Keratinocyte (primary cell): ENCODE results near the gene PTPDC1.

Experiments
- EZH2 ChIP-seq: IDR thresholded peaks from one replicate; pipeline ENCODE4 v1.6.1; 2012; ENCODE audit warnings: inconsistent platforms, mild to moderate bottlenecking, low read length, moderate library complexity
- TF ChIP-seq, protein P1 (sequence below), 3 experiments: IDR thresholded peaks in 1 of 3; conservative IDR thresholded peaks in 1 of 3; optimal IDR thresholded peaks in 1 of 3; 2 replicates in 2 of 3; 3 replicates in 1 of 3; pipeline versions ENCODE3 to v1.5.1; 2011; ENCODE audit warnings: low read length in 3 of 3, mild to moderate bottlenecking in 3 of 3, moderate library complexity in 2 of 3, control low read depth in 1 of 3, inconsistent platforms in 1 of 3; ENCODE audit not compliant: insufficient read depth in 2 of 3; ENCODE audit errors: extremely low read depth in 1 of 3

DNA sequence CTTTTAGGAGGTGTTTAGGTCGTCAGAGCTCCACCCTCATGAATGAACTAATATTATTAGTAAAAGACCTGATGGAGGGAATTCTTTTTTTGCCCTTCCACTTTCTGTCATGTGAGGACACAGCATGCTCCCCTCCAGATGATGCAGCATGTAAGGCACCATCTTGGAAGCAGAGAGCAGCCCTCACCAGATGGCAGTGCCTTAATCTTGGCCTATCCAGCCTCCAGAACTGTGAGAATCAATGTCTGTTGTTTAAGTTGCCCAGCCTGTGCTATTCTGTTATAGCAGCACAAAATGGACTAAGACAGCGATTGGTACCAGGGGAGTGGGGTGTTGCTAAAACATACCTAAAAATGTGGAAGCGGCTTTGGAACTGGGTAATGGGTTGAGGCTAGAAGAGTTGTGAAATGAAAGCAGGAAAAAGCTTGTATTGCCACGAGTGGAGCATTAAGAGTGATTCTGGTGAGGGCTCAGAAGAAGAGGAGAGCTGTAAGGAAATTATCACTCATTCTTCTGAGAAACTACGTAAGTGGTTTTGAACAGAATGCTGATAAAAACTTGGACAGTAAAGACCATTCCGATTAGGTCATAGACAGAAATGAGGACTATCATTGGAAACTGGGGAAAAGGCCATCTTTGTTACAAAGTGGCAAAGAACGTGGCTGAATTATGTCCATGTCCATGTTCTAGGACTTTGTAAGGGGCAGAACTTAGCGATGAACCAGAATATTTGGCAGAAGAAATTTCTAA lies 28.6 kb downstream of the PTPDC1 start:
- TF ChIP-seq, protein P1, sequence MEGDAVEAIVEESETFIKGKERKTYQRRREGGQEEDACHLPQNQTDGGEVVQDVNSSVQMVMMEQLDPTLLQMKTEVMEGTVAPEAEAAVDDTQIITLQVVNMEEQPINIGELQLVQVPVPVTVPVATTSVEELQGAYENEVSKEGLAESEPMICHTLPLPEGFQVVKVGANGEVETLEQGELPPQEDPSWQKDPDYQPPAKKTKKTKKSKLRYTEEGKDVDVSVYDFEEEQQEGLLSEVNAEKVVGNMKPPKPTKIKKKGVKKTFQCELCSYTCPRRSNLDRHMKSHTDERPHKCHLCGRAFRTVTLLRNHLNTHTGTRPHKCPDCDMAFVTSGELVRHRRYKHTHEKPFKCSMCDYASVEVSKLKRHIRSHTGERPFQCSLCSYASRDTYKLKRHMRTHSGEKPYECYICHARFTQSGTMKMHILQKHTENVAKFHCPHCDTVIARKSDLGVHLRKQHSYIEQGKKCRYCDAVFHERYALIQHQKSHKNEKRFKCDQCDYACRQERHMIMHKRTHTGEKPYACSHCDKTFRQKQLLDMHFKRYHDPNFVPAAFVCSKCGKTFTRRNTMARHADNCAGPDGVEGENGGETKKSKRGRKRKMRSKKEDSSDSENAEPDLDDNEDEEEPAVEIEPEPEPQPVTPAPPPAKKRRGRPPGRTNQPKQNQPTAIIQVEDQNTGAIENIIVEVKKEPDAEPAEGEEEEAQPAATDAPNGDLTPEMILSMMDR (optimal IDR thresholded peaks at IDR 0.05 in 1 of 3, IDR thresholded peaks at IDR 0.05 in 1 of 3, conservative IDR thresholded peaks at IDR 0.05 in 1 of 3; ENCODE audit: extremely low read depth in 1 of 3, insufficient read depth in 2 of 3, low read length in 3 of 3): no peak
- no peak for TF ChIP-seq EZH2
